Measurements from ENCODE around the gene SPEF2.

Gene SPEF2

DNA sequence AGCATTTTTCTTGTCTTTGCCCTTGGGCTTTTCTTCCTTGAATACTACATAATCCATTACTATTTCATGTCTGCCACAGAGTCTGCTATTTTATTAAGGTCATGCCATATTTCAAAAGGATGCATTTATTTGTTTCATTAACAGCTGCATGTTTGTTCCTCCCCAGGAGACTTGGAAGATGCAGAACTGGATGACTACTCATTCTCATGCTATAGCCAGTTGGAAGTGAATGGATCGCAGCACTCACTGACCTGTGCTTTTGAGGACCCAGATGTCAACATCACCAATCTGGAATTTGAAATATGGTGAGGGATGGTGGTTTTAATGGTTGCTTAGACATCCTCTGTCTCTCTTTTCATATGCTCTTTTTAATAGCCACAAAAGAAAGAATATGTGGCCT lies 243.0 kb downstream of the SPEF2 start:
- DNase-seq: no peak

- DNase-seq: no peak
These were observed 244.1 kb downstream of the SPEF2 start for GRCh38 chr5:35861718-35862117.

- no peak for DNase-seq
These were observed 244.5 kb downstream of the SPEF2 start for GRCh38 chr5:35862126-35862525.

- no peak for DNase-seq
These were observed 245.5 kb downstream of the SPEF2 start for GRCh38 chr5:35863159-35863558.
